A673 (cell line): Measurements from ENCODE around the gene SPG11. TPM values are rescaled to one million over a fixed set of nuclear protein-coding genes. Genes with fewer than 3 reads are reported as not detected.
"Not testable (repeated sequence)": the region's sequence is repeated elsewhere in the genome, so short reads cannot be mapped to it uniquely, and the experiment has no call there.

Source experiments
- BruUV-seq: library from RNA; stranded (reverse); fragments of 400-500 nt; replicated peaks from 2 replicates; lab custom pipeline; 2021; lab: Mats Ljungman, UMichigan
- CTCF ChIA-PET: fragments of 300-600 bp; sonication (Branson Sonifier 250); formaldehyde crosslinking; loops from one replicate; lab custom pipeline; 2022; ENCODE audit warnings: antibody characterized with exemption; lab: Charles Lee
- POLR2A ChIA-PET: fragments of 300-600 bp; sonication (Branson Sonifier 250); formaldehyde crosslinking; loops from one replicate; lab custom pipeline; 2022; ENCODE audit warnings: antibody characterized with exemption; ENCODE audit not compliant: low non-redundant PET; lab: Charles Lee
- DNase-seq: peaks from one replicate; pipeline ENCODE4 v3.0.0-alpha.2; 2015; ENCODE audit warnings: low spot score
- H3K27ac ChIP-seq: fragments of 200-600 bp; sonication (generic); 2 replicates; pipeline ENCODE4 v1.5.1; 2016; ENCODE audit warnings: mixed run types, low read depth, mild to moderate bottlenecking, mixed read lengths, antibody characterized with exemption, low read length; ENCODE audit not compliant: poor library complexity, severe bottlenecking
- H3K27me3 ChIP-seq: fragments of 200-600 bp; sonication (generic); replicated peaks from 2 replicates; pipeline ENCODE4 v1.6.1; 2017; ENCODE audit warnings: mixed run types, low read depth, mild to moderate bottlenecking, mixed read lengths, antibody characterized with exemption, low read length; ENCODE audit not compliant: insufficient read depth, poor library complexity
- H3K36me3 ChIP-seq: fragments of 200-600 bp; sonication (generic); 2 replicates; pipeline ENCODE4 v1.6.1; 2016; ENCODE audit warnings: mixed run types, mild to moderate bottlenecking, mixed read lengths, antibody characterized with exemption, low read length; ENCODE audit not compliant: insufficient read depth, poor library complexity, severe bottlenecking
- H3K4me1 ChIP-seq: fragments of 200-600 bp; sonication (generic); 2 replicates; pipeline ENCODE4 v1.6.1; 2017; ENCODE audit warnings: mixed run types, mild to moderate bottlenecking, mixed read lengths, antibody characterized with exemption, low read length; ENCODE audit not compliant: insufficient read depth, poor library complexity, severe bottlenecking
- H3K4me3 ChIP-seq: fragments of 200-600 bp; sonication (generic); 2 replicates; pipeline ENCODE4 v1.5.1; 2016; ENCODE audit warnings: low read depth, mixed run types, mild to moderate bottlenecking, mixed read lengths, low read length; ENCODE audit not compliant: poor library complexity, severe bottlenecking
- H3K9me3 ChIP-seq: fragments of 200-600 bp; sonication (generic); 2 replicates; pipeline ENCODE4 v1.6.1; 2016; ENCODE audit warnings: mixed run types, low read depth, mild to moderate bottlenecking, mixed read lengths, antibody characterized with exemption, low read length; ENCODE audit not compliant: poor library complexity, severe bottlenecking
- CTCF ChIP-seq: fragments of 300-800, 200-600 bp; sonication (generic); conservative IDR thresholded peaks from 2 replicates; pipeline ENCODE4 v1.5.1; 2017; ENCODE audit warnings: low read depth, mild to moderate bottlenecking, antibody characterized with exemption, low read length, moderate library complexity, mixed read lengths
- EZH2 ChIP-seq: fragments of 200-600 bp; sonication (generic); IDR thresholded peaks from 2 replicates; pipeline ENCODE4 v1.6.1; 2017; ENCODE audit warnings: borderline replicate concordance, low read depth, mild to moderate bottlenecking, mixed read lengths, antibody characterized with exemption, low read length; ENCODE audit not compliant: poor library complexity, severe bottlenecking
- intact Hi-C: fragments of 100-400 bp; cut with micrococcal nuclease; formaldehyde crosslinking; loops from one replicate; pipeline ENCODE4 v1.10.0; 2022; ENCODE audit not compliant: unreplicated experiment
- total RNA-seq: library from RNA; stranded (reverse); gene quantifications from 2 replicates; pipeline ENCODE4 v1.2.3, GENCODE V29; 2021

SPG11 gene
- total RNA-seq, 1 experiment from 2014 or later = 55.4 TPM

GRCh38 chr15:44706946-44707636 lies 43.6 kb upstream of the SPG11 start:
- POLR2A ChIA-PET = no interaction called here

GRCh38 chr15:44706401-44706800 lies 42.9 kb upstream of the SPG11 start:
- Histone ChIP-seq H3K9me3 (peaks cover 9% of the 10 kb centered on the region), H3K4me3 (no peak overlapping the region), H3K27ac (no peak overlapping the region), H3K36me3 (no peaks in the 10 kb centered on the region), H3K4me1 (no peaks in the 10 kb centered on the region), H3K27me3 (no peaks in the 10 kb centered on the region)
- CTCF ChIA-PET = no interaction called here
- no TSS peak for BruUV-seq
- intact Hi-C loops = no loop called here
- TF ChIP-seq CTCF = no peak
- no peak for TF ChIP-seq EZH2
- POLR2A ChIA-PET = interaction anchor here (0.6 kb wide), 1 partner anchor 22 kb away, joined by 4 read pairs; no protein-coding TSS in a partner anchor
- no peak for DNase-seq

More at GRCh38 chr15:44706946-44707636, 43.6 kb upstream of the SPG11 start:
- CTCF ChIA-PET = no interaction called here
- Histone ChIP-seq H3K4me1 (no peaks in the 10 kb centered on the region), H3K9me3 (peaks cover 6% of the 10 kb centered on the region), H3K4me3 (no peak overlapping the region), H3K27me3 (no peaks in the 10 kb centered on the region), H3K36me3 (no peaks in the 10 kb centered on the region), H3K27ac (no peak overlapping the region)
- TF ChIP-seq EZH2 = no peak
- TF ChIP-seq CTCF = no peak
- no TSS peak for BruUV-seq
- no peak for DNase-seq
- intact Hi-C loops = no loop called here

- no TSS peak for BruUV-seq
- ChIA-PET POLR2A (interaction anchor here (0.6 kb wide), 1 partner anchor 22 kb away, joined by 4 read pairs; no protein-coding TSS in a partner anchor), CTCF (no interaction called here)
- no peak for TF ChIP-seq CTCF
- TF ChIP-seq EZH2 = no peak
- intact Hi-C loops = no loop called here
- no peak for DNase-seq
- Histone ChIP-seq H3K36me3 (no peaks in the 10 kb centered on the region), H3K27me3 (no peaks in the 10 kb centered on the region), H3K9me3 (peaks cover 9% of the 10 kb centered on the region), H3K4me1 (no peaks in the 10 kb centered on the region), H3K27ac (no peak overlapping the region), H3K4me3 (no peak overlapping the region)
These were observed 42.5 kb upstream of the SPG11 start for GRCh38 chr15:44705986-44706385.

GRCh38 chr15:44700676-44701075 lies 37.2 kb upstream of the SPG11 start:
- intact Hi-C loops, H3K36me3 ChIP-seq, H3K4me1 ChIP-seq, H3K4me3 ChIP-seq, BruUV-seq, H3K27ac ChIP-seq, DNase-seq, CTCF ChIA-PET, H3K27me3 ChIP-seq, POLR2A ChIA-PET, H3K9me3 ChIP-seq: not testable (repeated sequence)
